Gastroesophageal sphincter (tissue), 3 donors: ENCODE data around the gene LYSMD1.

ENCODE experiments used
- EP300 ChIP-seq: sonication (generic); formaldehyde crosslinking; IDR thresholded peaks from one replicate; pipeline ENCODE4 v1.6.1; 2017; ENCODE audit warnings: antibody characterized with exemption, mild to moderate bottlenecking
- POLR2A ChIP-seq, 2 donors: fragments of 450-650 bp; IDR thresholded peaks; one replicate each; pipeline ENCODE4 v1.6.1; 2017; ENCODE audit warnings: antibody characterized with exemption in 2 of 2, mild to moderate bottlenecking in 2 of 2, moderate library complexity in 1 of 2
- POLR2AphosphoS5 ChIP-seq: sonication (generic); formaldehyde crosslinking; IDR thresholded peaks from one replicate; pipeline ENCODE4 v1.6.1; 2017; ENCODE audit warnings: antibody characterized with exemption
- TF ChIP-seq, protein P1 (sequence below), 4 experiments: fragments of 200-600 bp in 2 of 4; fragments of 450-650 bp in 2 of 4; sonication (generic) in 1 of 4; IDR thresholded peaks; one replicate each; pipeline ENCODE4 v1.5.1; 2017 to 2019; ENCODE audit warnings: antibody characterized with exemption in 4 of 4, mild to moderate bottlenecking in 2 of 4, moderate library complexity in 2 of 4

DNA sequence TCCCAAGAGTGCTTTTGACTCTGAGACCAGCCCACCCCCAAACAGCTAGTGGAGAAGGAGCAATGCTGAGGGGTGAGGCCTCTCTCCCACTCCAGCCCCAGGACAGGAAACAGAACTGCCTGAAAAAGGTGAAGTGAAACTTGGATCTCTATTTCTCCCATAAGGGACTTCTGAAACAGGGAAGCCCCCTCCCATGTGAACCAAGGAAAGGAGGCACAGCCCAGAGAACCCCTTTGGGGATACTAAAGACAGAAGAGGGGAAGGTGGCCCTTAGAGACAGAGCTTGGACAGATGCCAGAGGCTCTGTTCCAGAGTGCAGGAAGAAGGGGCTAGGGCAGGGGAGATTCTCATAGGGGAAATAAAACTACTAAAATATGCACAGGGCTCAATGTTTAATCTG lies 6.3 kb downstream of the LYSMD1 start:
- TF ChIP-seq, protein P1, sequence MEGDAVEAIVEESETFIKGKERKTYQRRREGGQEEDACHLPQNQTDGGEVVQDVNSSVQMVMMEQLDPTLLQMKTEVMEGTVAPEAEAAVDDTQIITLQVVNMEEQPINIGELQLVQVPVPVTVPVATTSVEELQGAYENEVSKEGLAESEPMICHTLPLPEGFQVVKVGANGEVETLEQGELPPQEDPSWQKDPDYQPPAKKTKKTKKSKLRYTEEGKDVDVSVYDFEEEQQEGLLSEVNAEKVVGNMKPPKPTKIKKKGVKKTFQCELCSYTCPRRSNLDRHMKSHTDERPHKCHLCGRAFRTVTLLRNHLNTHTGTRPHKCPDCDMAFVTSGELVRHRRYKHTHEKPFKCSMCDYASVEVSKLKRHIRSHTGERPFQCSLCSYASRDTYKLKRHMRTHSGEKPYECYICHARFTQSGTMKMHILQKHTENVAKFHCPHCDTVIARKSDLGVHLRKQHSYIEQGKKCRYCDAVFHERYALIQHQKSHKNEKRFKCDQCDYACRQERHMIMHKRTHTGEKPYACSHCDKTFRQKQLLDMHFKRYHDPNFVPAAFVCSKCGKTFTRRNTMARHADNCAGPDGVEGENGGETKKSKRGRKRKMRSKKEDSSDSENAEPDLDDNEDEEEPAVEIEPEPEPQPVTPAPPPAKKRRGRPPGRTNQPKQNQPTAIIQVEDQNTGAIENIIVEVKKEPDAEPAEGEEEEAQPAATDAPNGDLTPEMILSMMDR (IDR thresholded peaks at IDR 0.05) = no peak
- TF ChIP-seq EP300 = no peak
- TF ChIP-seq POLR2AphosphoS5 = no peak
- TF ChIP-seq POLR2A (IDR thresholded peaks at IDR 0.05) = no peak
